GM23338 (cell line): ENCODE measurements around the gene SYNE2. TPM values are rescaled to one million over a fixed set of nuclear protein-coding genes. Genes with fewer than 3 reads are reported as not detected.
A peak's percentile ranks its signal among the peaks of the same experiment; 100 is the strongest.

Experiments
- ATAC-seq: fragments of 200-7000 bp; cut with Tn5 transposase; 3 replicates; pipeline ENCODE4 v1.9.1; 2020
- DNase-seq: peaks from one replicate; pipeline ENCODE4 v3.0.0-alpha.2; 2015; ENCODE audit warnings: low spot score
- H2AFZ ChIP-seq: fragments of 200-600 bp; sonication (generic); 2 replicates; pipeline ENCODE4 v1.8.0; 2016; ENCODE audit warnings: antibody characterized with exemption, mild to moderate bottlenecking, moderate library complexity
- H3F3A ChIP-seq: fragments of 200-600 bp; sonication (generic); replicated peaks from 2 replicates; pipeline ENCODE4 v1.8.0; 2017; ENCODE audit warnings: antibody characterized with exemption, mixed run types, low read depth
- H3K27ac ChIP-seq: fragments of 200-600 bp; sonication (generic); 2 replicates; pipeline ENCODE4 v1.6.1; 2016; ENCODE audit warnings: low read depth
- H3K27me3 ChIP-seq: fragments of 200-600 bp; sonication (generic); 2 replicates; pipeline ENCODE4 v1.8.0; 2016; ENCODE audit warnings: mild to moderate bottlenecking, mixed run types, moderate library complexity; ENCODE audit not compliant: insufficient read depth
- H3K36me3 ChIP-seq: fragments of 200-600 bp; sonication (generic); 2 replicates; pipeline ENCODE4 v1.8.0; 2016; ENCODE audit warnings: mild to moderate bottlenecking; ENCODE audit not compliant: insufficient read depth
- H3K4me1 ChIP-seq: fragments of 200-600 bp; sonication (generic); 2 replicates; pipeline ENCODE4 v1.8.0; 2016; ENCODE audit warnings: mild to moderate bottlenecking, moderate library complexity; ENCODE audit not compliant: insufficient read depth
- H3K4me2 ChIP-seq: fragments of 200-600 bp; sonication (generic); 2 replicates; pipeline ENCODE4 v1.7.1; 2017; ENCODE audit warnings: mixed run types
- H3K4me3 ChIP-seq: fragments of 200-600 bp; sonication (generic); 2 replicates; pipeline ENCODE4 v1.6.1; 2016; ENCODE audit warnings: mixed run types
- H3K79me2 ChIP-seq: fragments of 200-600 bp; sonication (generic); replicated peaks from 2 replicates; pipeline ENCODE4 v1.8.0; 2017; ENCODE audit warnings: mild to moderate bottlenecking; ENCODE audit not compliant: insufficient read depth
- H3K9me2 ChIP-seq: fragments of 200-600 bp; sonication (generic); 2 replicates; pipeline ENCODE4 v1.8.0; 2017; ENCODE audit not compliant: insufficient read depth
- H4K20me1 ChIP-seq: fragments of 200-600 bp; sonication (generic); replicated peaks from 2 replicates; pipeline ENCODE4 v1.8.0; 2017; ENCODE audit warnings: mild to moderate bottlenecking; ENCODE audit not compliant: insufficient read depth
- H3K27ac Mint-ChIP-seq: 2 replicates; pipeline ENCODE4 v1.8.0; 2020; ENCODE audit warnings: inconsistent platforms, mild to moderate bottlenecking, moderate library complexity, mixed read lengths
- H3K27me3 Mint-ChIP-seq: 3 replicates; pipeline ENCODE4 v1.8.0; 2022; ENCODE audit warnings: low read depth, mild to moderate bottlenecking, moderate library complexity, mixed read lengths, inconsistent platforms; ENCODE audit not compliant: insufficient read depth, poor library complexity
- H3K36me3 Mint-ChIP-seq: 3 replicates; pipeline ENCODE4 v1.8.0; 2021; ENCODE audit warnings: low read depth, mild to moderate bottlenecking, inconsistent platforms, moderate library complexity, mixed read lengths
- H3K4me1 Mint-ChIP-seq: 3 replicates; pipeline ENCODE4 v1.8.0; 2020; ENCODE audit warnings: mild to moderate bottlenecking, inconsistent platforms, mixed read lengths
- H3K4me3 Mint-ChIP-seq: 3 replicates; pipeline ENCODE4 v1.8.0; 2021; ENCODE audit warnings: moderate library complexity, mild to moderate bottlenecking, inconsistent platforms, mixed read lengths
- H3K9me3 Mint-ChIP-seq: 3 replicates; pipeline ENCODE4 v1.8.0; 2020; ENCODE audit warnings: moderate library complexity, mild to moderate bottlenecking, inconsistent platforms, mixed read lengths
- EZH2phosphoT487 ChIP-seq: fragments of 200-600 bp; sonication (generic); IDR thresholded peaks from one replicate; pipeline ENCODE4 v1.8.1; 2018; ENCODE audit warnings: antibody characterized with exemption; ENCODE audit not compliant: unreplicated experiment
- JUNB ChIP-seq: IDR thresholded peaks from one replicate; pipeline ENCODE4 v1.6.1; 2016; ENCODE audit warnings: antibody characterized with exemption; ENCODE audit not compliant: unreplicated experiment
- NANOG ChIP-seq: IDR thresholded peaks from 2 replicates; pipeline ENCODE4 v1.6.1; 2016; ENCODE audit warnings: antibody characterized with exemption, borderline replicate concordance
- STAT1 ChIP-seq: IDR thresholded peaks from one replicate; pipeline ENCODE4 v1.6.1; 2016; ENCODE audit warnings: antibody characterized with exemption; ENCODE audit not compliant: unreplicated experiment
- ZNF114 ChIP-seq: fragments of 250-450 bp; sonication (Bioruptor Pico); IDR thresholded peaks from 2 replicates; pipeline ENCODE4 v1.5.0; 2020; ENCODE audit warnings: mild to moderate bottlenecking, moderate library complexity
- polyA plus RNA-seq: library from polyadenylated mRNA; unstranded; fragments of >200 nt; fragmentation: Nextera tagmentation; extraction: Ambion mirVana; gene quantifications from 2 replicates; pipeline ENCODE4 v1.2.1, GENCODE V29; 2016
- total RNA-seq: library from RNA; depleted of rRNA; stranded (reverse); fragments of >200 nt; shearing (Covaris generic); gene quantifications from 2 replicates; pipeline ENCODE4 v1.2.3, GENCODE V29; 2014
- TF ChIP-seq, protein P1 (sequence below): IDR thresholded peaks from 2 replicates; pipeline ENCODE4 v1.6.1; 2016; ENCODE audit warnings: antibody characterized with exemption
- TF ChIP-seq, protein P2 (sequence below): fragments of 250-450 bp; sonication (Bioruptor Pico); IDR thresholded peaks from 2 replicates; pipeline ENCODE4 v1.5.0; 2020; ENCODE audit warnings: mild to moderate bottlenecking, moderate library complexity
- TF ChIP-seq, protein P3 (sequence below), 2 experiments: fragments of 200-600 bp in 1 of 2; sonication (generic) in 1 of 2; conservative IDR thresholded peaks; 2 replicates each; pipeline versions ENCODE4 v1.5.1 to v1.6.1; 2016 to 2017; ENCODE audit warnings: antibody characterized with exemption in 2 of 2, low read depth in 2 of 2, mild to moderate bottlenecking in 2 of 2, moderate library complexity in 1 of 2

The SYNE2 gene
- total and polyA plus RNA-seq, 2 experiments from 2014 or later = 34.3 to 86.5 TPM

DNA sequence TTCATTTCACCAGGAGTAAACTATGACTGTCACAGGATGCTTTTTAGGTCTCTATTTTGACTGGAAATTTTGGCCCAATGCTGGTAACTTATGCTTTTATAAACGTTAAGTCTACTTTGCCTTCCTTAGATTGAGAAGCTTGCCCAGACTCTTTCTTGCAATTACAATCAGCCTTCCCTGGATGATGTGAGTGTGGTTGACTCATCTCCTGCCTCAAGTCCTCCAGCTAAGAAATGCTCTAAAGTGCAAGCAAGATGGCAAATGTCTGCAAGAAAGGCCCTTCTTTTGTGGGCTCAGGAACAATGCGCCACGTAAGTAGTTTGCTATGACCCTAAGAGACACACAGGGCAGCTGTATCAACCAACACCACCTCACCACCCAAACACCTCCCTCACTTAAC lies 96.9 kb downstream of the SYNE2 start (continued):
- TF ChIP-seq, protein P1, sequence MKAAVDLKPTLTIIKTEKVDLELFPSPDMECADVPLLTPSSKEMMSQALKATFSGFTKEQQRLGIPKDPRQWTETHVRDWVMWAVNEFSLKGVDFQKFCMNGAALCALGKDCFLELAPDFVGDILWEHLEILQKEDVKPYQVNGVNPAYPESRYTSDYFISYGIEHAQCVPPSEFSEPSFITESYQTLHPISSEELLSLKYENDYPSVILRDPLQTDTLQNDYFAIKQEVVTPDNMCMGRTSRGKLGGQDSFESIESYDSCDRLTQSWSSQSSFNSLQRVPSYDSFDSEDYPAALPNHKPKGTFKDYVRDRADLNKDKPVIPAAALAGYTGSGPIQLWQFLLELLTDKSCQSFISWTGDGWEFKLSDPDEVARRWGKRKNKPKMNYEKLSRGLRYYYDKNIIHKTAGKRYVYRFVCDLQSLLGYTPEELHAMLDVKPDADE = no peak
- TF ChIP-seq EZH2phosphoT487 = no peak

DNA sequence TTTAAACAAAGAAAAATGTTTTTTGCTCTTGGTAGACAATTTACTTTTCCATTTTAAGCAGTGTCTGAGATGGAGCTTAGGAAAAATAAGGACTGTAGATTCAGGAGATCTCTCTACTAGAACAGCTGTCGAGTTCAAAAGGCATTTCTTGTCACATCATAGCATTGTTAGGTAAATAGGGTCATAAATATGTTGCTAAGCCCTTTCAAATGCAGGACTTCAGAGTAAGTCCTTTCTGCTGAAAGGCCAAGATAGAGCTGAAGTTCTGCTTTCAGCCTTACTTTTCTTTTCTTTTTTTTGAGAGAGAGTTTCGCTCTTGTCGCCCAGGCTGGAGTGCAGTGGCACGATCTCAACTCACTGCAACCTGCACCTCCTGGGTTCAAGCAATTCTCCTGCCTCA lies 98.2 kb downstream of the SYNE2 start:
- no peaks in the 10 kb centered on the region for H3K9me3 Mint-ChIP-seq
- Histone ChIP-seq H3F3A (no peaks in the 10 kb centered on the region; the same call in 1 of the 2 replicates), H3K9me2 (no peaks in the 10 kb centered on the region), H3K27ac (peak overlapping the region; percentile 36), H3K4me2 (no peak overlapping the region), H3K36me3 (peaks cover 3% of the 10 kb centered on the region; the same call in 1 of the 2 replicates), H3K4me1 (peaks cover 37% of the 10 kb centered on the region), H3K27me3 (no peaks in the 10 kb centered on the region), H2AFZ (no peak overlapping the region), H4K20me1 (no peaks in the 10 kb centered on the region; the same call in 1 of the 2 replicates), H3K79me2 (no peaks in the 10 kb centered on the region), H3K4me3 (no peak overlapping the region)
- peaks cover 44% of the 10 kb centered on the region for H3K4me1 Mint-ChIP-seq
- H3K4me3 Mint-ChIP-seq = 0 out of 3 replicates have a peak overlapping the region, but pooled peaks have one; percentile 14
- peak; percentile 63 for DNase-seq
- H3K36me3 Mint-ChIP-seq = peaks cover 17% of the 10 kb centered on the region; the same call in 2 of the 3 replicates
- ATAC-seq = peak; percentile 78
- TF ChIP-seq JUNB (no peak), NANOG (0 out of 2 replicates have a peak, but pooled peaks have one; percentile 34)
- peak overlapping the region; percentile 85; the same call in 1 of the 2 replicates for H3K27ac Mint-ChIP-seq
- peaks cover 4% of the 10 kb centered on the region for H3K27me3 Mint-ChIP-seq

DNA sequence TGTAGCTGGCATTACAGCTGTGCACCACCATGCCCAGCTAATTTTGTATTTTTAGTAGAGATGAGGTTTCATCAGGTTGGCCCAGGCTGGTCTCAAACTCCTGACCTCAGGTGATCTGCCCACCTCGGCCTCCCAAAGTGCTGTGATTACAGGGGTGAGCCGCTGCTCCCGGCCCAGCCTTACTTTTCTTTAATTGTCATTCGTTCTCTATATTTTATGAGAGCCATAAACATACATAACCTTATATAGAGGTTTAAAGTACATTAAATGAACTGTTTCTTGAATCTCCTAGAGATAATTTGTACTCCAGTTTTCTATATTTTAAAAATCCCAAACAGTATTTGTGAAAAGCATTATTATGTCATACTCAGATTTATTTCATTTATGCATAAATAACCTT lies 98.6 kb downstream of the SYNE2 start:
- DNase-seq = no peak
- Mint-ChIP-seq H3K27ac (peak overlapping the region; percentile 85; the same call in 1 of the 2 replicates), H3K36me3 (peaks cover 18% of the 10 kb centered on the region; the same call in 2 of the 3 replicates), H3K4me1 (peaks cover 44% of the 10 kb centered on the region), H3K4me3 (0 out of 3 replicates have a peak overlapping the region, but pooled peaks have one; percentile 14), H3K9me3 (no peaks in the 10 kb centered on the region), H3K27me3 (peaks cover 4% of the 10 kb centered on the region)
- TF ChIP-seq ZNF114 (CRISPR knock-in tag) = no peak
- TF ChIP-seq STAT1 = no peak
- TF ChIP-seq, protein P2, sequence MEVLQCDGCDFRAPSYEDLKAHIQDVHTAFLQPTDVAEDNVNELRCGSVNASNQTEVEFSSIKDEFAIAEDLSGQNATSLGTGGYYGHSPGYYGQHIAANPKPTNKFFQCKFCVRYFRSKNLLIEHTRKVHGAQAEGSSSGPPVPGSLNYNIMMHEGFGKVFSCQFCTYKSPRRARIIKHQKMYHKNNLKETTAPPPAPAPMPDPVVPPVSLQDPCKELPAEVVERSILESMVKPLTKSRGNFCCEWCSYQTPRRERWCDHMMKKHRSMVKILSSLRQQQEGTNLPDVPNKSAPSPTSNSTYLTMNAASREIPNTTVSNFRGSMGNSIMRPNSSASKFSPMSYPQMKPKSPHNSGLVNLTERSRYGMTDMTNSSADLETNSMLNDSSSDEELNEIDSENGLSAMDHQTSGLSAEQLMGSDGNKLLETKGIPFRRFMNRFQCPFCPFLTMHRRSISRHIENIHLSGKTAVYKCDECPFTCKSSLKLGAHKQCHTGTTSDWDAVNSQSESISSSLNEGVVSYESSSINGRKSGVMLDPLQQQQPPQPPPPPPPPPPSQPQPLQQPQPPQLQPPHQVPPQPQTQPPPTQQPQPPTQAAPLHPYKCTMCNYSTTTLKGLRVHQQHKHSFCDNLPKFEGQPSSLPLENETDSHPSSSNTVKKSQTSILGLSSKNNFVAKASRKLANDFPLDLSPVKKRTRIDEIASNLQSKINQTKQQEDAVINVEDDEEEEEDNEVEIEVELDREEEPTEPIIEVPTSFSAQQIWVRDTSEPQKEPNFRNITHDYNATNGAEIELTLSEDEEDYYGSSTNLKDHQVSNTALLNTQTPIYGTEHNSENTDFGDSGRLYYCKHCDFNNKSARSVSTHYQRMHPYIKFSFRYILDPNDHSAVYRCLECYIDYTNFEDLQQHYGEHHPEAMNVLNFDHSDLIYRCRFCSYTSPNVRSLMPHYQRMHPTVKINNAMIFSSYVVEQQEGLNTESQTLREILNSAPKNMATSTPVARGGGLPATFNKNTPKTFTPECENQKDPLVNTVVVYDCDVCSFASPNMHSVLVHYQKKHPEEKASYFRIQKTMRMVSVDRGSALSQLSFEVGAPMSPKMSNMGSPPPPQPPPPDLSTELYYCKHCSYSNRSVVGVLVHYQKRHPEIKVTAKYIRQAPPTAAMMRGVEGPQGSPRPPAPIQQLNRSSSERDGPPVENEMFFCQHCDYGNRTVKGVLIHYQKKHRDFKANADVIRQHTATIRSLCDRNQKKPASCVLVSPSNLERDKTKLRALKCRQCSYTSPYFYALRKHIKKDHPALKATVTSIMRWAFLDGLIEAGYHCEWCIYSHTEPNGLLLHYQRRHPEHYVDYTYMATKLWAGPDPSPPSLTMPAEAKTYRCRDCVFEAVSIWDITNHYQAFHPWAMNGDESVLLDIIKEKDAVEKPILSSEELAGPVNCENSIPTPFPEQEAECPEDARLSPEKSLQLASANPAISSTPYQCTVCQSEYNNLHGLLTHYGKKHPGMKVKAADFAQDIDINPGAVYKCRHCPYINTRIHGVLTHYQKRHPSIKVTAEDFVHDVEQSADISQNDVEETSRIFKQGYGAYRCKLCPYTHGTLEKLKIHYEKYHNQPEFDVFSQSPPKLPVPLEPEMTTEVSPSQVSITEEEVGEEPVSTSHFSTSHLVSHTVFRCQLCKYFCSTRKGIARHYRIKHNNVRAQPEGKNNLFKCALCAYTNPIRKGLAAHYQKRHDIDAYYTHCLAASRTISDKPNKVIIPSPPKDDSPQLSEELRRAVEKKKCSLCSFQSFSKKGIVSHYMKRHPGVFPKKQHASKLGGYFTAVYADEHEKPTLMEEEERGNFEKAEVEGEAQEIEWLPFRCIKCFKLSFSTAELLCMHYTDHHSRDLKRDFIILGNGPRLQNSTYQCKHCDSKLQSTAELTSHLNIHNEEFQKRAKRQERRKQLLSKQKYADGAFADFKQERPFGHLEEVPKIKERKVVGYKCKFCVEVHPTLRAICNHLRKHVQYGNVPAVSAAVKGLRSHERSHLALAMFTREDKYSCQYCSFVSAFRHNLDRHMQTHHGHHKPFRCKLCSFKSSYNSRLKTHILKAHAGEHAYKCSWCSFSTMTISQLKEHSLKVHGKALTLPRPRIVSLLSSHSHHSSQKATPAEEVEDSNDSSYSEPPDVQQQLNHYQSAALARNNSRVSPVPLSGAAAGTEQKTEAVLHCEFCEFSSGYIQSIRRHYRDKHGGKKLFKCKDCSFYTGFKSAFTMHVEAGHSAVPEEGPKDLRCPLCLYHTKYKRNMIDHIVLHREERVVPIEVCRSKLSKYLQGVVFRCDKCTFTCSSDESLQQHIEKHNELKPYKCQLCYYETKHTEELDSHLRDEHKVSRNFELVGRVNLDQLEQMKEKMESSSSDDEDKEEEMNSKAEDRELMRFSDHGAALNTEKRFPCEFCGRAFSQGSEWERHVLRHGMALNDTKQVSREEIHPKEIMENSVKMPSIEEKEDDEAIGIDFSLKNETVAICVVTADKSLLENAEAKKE (CRISPR knock-in tag) = no peak
- TF ChIP-seq, protein P3, sequence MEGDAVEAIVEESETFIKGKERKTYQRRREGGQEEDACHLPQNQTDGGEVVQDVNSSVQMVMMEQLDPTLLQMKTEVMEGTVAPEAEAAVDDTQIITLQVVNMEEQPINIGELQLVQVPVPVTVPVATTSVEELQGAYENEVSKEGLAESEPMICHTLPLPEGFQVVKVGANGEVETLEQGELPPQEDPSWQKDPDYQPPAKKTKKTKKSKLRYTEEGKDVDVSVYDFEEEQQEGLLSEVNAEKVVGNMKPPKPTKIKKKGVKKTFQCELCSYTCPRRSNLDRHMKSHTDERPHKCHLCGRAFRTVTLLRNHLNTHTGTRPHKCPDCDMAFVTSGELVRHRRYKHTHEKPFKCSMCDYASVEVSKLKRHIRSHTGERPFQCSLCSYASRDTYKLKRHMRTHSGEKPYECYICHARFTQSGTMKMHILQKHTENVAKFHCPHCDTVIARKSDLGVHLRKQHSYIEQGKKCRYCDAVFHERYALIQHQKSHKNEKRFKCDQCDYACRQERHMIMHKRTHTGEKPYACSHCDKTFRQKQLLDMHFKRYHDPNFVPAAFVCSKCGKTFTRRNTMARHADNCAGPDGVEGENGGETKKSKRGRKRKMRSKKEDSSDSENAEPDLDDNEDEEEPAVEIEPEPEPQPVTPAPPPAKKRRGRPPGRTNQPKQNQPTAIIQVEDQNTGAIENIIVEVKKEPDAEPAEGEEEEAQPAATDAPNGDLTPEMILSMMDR (conservative IDR thresholded peaks at IDR 0.05; ENCODE audit: low read depth in 2 of 2) = no peak
- H3K79me2 ChIP-seq = no peaks in the 10 kb centered on the region
- no peaks in the 10 kb centered on the region; the same call in 1 of the 2 replicates for H3F3A ChIP-seq
- no peaks in the 10 kb centered on the region for H3K9me2 ChIP-seq
- H3K27ac ChIP-seq = peak overlapping the region; percentile 36; the same call in 1 of the 2 replicates
- ATAC-seq = no peak
- peaks cover 3% of the 10 kb centered on the region; the same call in 1 of the 2 replicates for H3K36me3 ChIP-seq
- H3K4me1 ChIP-seq = peaks cover 37% of the 10 kb centered on the region
- H3K4me2 ChIP-seq = no peak overlapping the region
- H4K20me1 ChIP-seq = no peaks in the 10 kb centered on the region; the same call in 1 of the 2 replicates
- no peak overlapping the region for H2AFZ ChIP-seq
- H3K4me3 ChIP-seq = no peak overlapping the region
- H3K27me3 ChIP-seq = no peaks in the 10 kb centered on the region
